ENCODE measurements around the gene ODC1.

DNA sequence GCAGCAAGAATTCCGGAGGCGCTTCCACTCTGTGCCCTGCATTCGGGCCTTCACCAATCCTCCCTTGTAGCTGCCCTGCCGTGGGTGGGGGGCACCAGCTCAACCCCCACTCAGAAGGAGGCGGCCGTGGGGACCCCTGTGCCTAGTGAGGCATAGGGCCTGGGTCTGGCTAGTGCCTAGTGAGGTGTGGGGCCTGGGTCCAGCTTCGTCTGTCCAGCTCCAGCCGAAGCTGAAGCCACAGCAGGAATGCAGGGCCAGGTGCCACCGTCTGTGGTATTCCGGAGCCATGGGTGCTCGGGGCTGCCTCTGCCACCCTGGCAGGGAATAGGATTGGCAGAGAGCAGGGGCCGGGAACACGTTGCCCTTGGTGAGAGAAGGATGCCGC lies 12.3 kb downstream of the ODC1 start:
- TF ChIP-seq, protein P1, sequence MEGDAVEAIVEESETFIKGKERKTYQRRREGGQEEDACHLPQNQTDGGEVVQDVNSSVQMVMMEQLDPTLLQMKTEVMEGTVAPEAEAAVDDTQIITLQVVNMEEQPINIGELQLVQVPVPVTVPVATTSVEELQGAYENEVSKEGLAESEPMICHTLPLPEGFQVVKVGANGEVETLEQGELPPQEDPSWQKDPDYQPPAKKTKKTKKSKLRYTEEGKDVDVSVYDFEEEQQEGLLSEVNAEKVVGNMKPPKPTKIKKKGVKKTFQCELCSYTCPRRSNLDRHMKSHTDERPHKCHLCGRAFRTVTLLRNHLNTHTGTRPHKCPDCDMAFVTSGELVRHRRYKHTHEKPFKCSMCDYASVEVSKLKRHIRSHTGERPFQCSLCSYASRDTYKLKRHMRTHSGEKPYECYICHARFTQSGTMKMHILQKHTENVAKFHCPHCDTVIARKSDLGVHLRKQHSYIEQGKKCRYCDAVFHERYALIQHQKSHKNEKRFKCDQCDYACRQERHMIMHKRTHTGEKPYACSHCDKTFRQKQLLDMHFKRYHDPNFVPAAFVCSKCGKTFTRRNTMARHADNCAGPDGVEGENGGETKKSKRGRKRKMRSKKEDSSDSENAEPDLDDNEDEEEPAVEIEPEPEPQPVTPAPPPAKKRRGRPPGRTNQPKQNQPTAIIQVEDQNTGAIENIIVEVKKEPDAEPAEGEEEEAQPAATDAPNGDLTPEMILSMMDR (IDR thresholded peaks at IDR 0.05), result no peak
- TF ChIP-seq EP300 (IDR thresholded peaks at IDR 0.05), result no peak

All from upper lobe of left lung (tissue), 4 donors.